Tibial nerve (tissue), 4 donors: ENCODE data around the gene SYT5. TPM values are rescaled to one million over a fixed set of nuclear protein-coding genes. Genes with fewer than 3 reads are reported as not detected.

Experiments used
- DNase-seq, 2 donors: peaks; one replicate each; pipeline ENCODE4 v3.0.0-alpha.2; 2019; ENCODE audit warnings: low spot score in 2 of 2
- H3K27ac ChIP-seq, 4 donors: fragments of 200-600 bp; sonication (generic) in 3 of 4; one replicate each; pipeline ENCODE4 v1.5.1; 2017 to 2019; ENCODE audit warnings: mild to moderate bottlenecking in 1 of 4
- H3K27me3 ChIP-seq, 2 donors: fragments of 200-600 bp; sonication (generic) in 1 of 2; one replicate each; pipeline versions ENCODE4 v1.5.1 to v1.6.0; 2017 to 2019
- H3K36me3 ChIP-seq, 3 donors: fragments of 200-600 bp; sonication (generic); one replicate each; pipeline ENCODE4 v1.5.1; 2018 to 2019
- H3K4me1 ChIP-seq, 4 donors: fragments of 200-600 bp; sonication (generic) in 3 of 4; one replicate each; pipeline ENCODE4 v1.5.1; 2017 to 2019
- H3K4me3 ChIP-seq, 4 donors: fragments of 200-600 bp; sonication (generic) in 3 of 4; one replicate each; pipeline ENCODE4 v1.5.1; 2017 to 2019; ENCODE audit warnings: mild to moderate bottlenecking in 1 of 4, moderate library complexity in 1 of 4
- H3K9me3 ChIP-seq, 4 donors: fragments of 200-600 bp; sonication (generic) in 3 of 4; one replicate each; pipeline ENCODE4 v1.5.1; 2017 to 2019
- CTCF ChIP-seq, 5 experiments: fragments of 200-600 bp in 3 of 5; fragments of 450-650 bp in 2 of 5; sonication (generic) in 3 of 5; IDR thresholded peaks; one replicate each; pipeline ENCODE4 v1.5.1; 2016 to 2019; ENCODE audit warnings: antibody characterized with exemption in 5 of 5, mild to moderate bottlenecking in 3 of 5, moderate library complexity in 2 of 5
- EP300 ChIP-seq, 2 donors: sonication (generic); formaldehyde crosslinking; IDR thresholded peaks; one replicate each; pipeline ENCODE4 v1.6.1; 2017; ENCODE audit warnings: antibody characterized with exemption in 2 of 2, mild to moderate bottlenecking in 1 of 2
- POLR2A ChIP-seq, 2 donors: fragments of 450-650 bp; IDR thresholded peaks; one replicate each; pipeline ENCODE4 v1.6.1; 2017; ENCODE audit warnings: antibody characterized with exemption in 2 of 2, mild to moderate bottlenecking in 2 of 2, moderate library complexity in 2 of 2
- WGBS, 2 donors: methylation state at CpG; one replicate each; pipeline ENCODE4 v1.1.5; 2018; 5-methylcytosine and 5-hydroxymethylcytosine counted together
- total RNA-seq, 4 donors: library from RNA; depleted of rRNA; stranded (reverse); fragments of >200 nt; gene quantifications; one replicate each; pipeline ENCODE4 v1.1.0, GENCODE V29; 2016

SYT5 gene
- not detected for total RNA-seq

- WGBS, 2 donors: 1 to 3% methylated on average over 34 to 64 of the region's 68 CpGs
- H3K27me3 ChIP-seq: peaks cover 3 to 78% of the 10 kb centered on the region in 2 donors
- no peak for DNase-seq
These were observed at the start of gene SYT5 for GRCh38 chr19:55179606-55180484. TSS of gene SYT5 (minus strand) at chr19:55180289. CDS start at chr19:55179041, 1,248 bp downstream.

GRCh38 chr19:55229789-55230182 lies 49.7 kb upstream of the SYT5 start:
- TF ChIP-seq CTCF (IDR thresholded peaks at IDR 0.05) (no peak), POLR2A (IDR thresholded peaks at IDR 0.05) (no peak), EP300 (IDR thresholded peaks at IDR 0.05) (no peak)
- DNase-seq: no peak
- H3K36me3 ChIP-seq: peaks cover 0 to 90% (median 24%) of the 10 kb centered on the region in 3 donors
- no peaks in the 10 kb centered on the region for H3K27me3 ChIP-seq
- no peak overlapping the region for H3K27ac ChIP-seq
- no peaks in the 10 kb centered on the region for H3K9me3 ChIP-seq
- no peak overlapping the region for H3K4me3 ChIP-seq
- 78 to 80% methylated on average over 16 of the region's 17 CpGs for WGBS, 2 donors
- no peaks in the 10 kb centered on the region for H3K4me1 ChIP-seq

More at GRCh38 chr19:55179606-55180484, at the start of gene SYT5:
- TF ChIP-seq POLR2A (IDR thresholded peaks at IDR 0.05) (no peak), CTCF (IDR thresholded peaks at IDR 0.05) (no peak), EP300 (IDR thresholded peaks at IDR 0.05) (no peak)
- no peak within 1 kb of the TSS for H3K27ac ChIP-seq
- H3K4me3 ChIP-seq: peak within 1 kb of the TSS in 2 of 4 donors; percentile 18 to 25
- H3K36me3 ChIP-seq: no peaks in the 10 kb centered on the region
- no peaks in the 10 kb centered on the region for H3K9me3 ChIP-seq
- peaks cover 0 to 18% (median 6%) of the 10 kb centered on the region in 4 donors for H3K4me1 ChIP-seq

- Histone ChIP-seq H3K36me3 (peaks cover 0 to 84% (median 24%) of the 10 kb centered on the region in 3 donors), H3K9me3 (no peaks in the 10 kb centered on the region), H3K27ac (peak overlapping the region in 1 of 4 donors; percentile 53), H3K27me3 (no peaks in the 10 kb centered on the region), H3K4me3 (no peak overlapping the region), H3K4me1 (no peaks in the 10 kb centered on the region)
- no peak for TF ChIP-seq POLR2A (IDR thresholded peaks at IDR 0.05)
- TF ChIP-seq CTCF (IDR thresholded peaks at IDR 0.05): no peak
- no peak for TF ChIP-seq EP300 (IDR thresholded peaks at IDR 0.05)
- WGBS, 2 donors: 87 to 94% methylated on average over 17 to 18 of the region's 18 CpGs
- DNase-seq: no peak
These were observed 49.2 kb upstream of the SYT5 start for GRCh38 chr19:55229145-55229788.

GRCh38 chr19:55228403-55229031 lies 48.4 kb upstream of the SYT5 start, which contains the start of gene TMEM86B:
TSS of gene TMEM86B (minus strand) at chr19:55228763. CDS start at chr19:55228741, 22 bp downstream.
- Histone ChIP-seq H3K9me3 (no peaks in the 10 kb centered on the region), H3K27ac (peak within 1 kb of the TSS in 1 of 4 donors; percentile 53), H3K27me3 (no peaks in the 10 kb centered on the region), H3K4me3 (no peak within 1 kb of the TSS), H3K4me1 (no peaks in the 10 kb centered on the region), H3K36me3 (peaks cover 0 to 77% (median 24%) of the 10 kb centered on the region in 3 donors)
- 84 to 89% methylated on average over 3 to 12 of the region's 12 CpGs for WGBS, 2 donors
- no peak for DNase-seq
- TF ChIP-seq POLR2A (IDR thresholded peaks at IDR 0.05): no peak
- no peak for TF ChIP-seq EP300 (IDR thresholded peaks at IDR 0.05)

- H3K4me1 ChIP-seq: no peaks in the 10 kb centered on the region
- no peaks in the 10 kb centered on the region for H3K9me3 ChIP-seq
- H3K27ac ChIP-seq: no peak overlapping the region
- no peaks in the 10 kb centered on the region for H3K27me3 ChIP-seq
- DNase-seq: no peak
- no peak overlapping the region for H3K4me3 ChIP-seq
- WGBS, 2 donors: 67 to 76% methylated on average over 12 of the region's 17 CpGs
- no peak for TF ChIP-seq CTCF (IDR thresholded peaks at IDR 0.05)
- no peak for TF ChIP-seq POLR2A (IDR thresholded peaks at IDR 0.05)
- no peak for TF ChIP-seq EP300 (IDR thresholded peaks at IDR 0.05)
- peaks cover 0 to 72% (median 24%) of the 10 kb centered on the region in 3 donors for H3K36me3 ChIP-seq
These were observed 47.9 kb upstream of the SYT5 start for GRCh38 chr19:55228015-55228391.
